Transverse colon (tissue), 4 donors: ENCODE results near the gene GPATCH3. TPM values are rescaled to one million over a fixed set of nuclear protein-coding genes. Genes with fewer than 3 reads are reported as not detected.
A peak's percentile ranks its signal among the peaks of the same experiment; 100 is the strongest.

Experiments
- DNase-seq: peaks from one replicate; pipeline ENCODE4 v3.0.0-alpha.2; 2019
- H3K27ac ChIP-seq, 4 donors: fragments of 200-600 bp; sonication (generic); 2 replicates each; pipeline ENCODE4 v1.5.1; 2016 to 2018; ENCODE audit warnings: inconsistent platforms in 4 of 4
- H3K27me3 ChIP-seq: fragments of 200-600 bp; sonication (generic); 2 replicates; pipeline ENCODE4 v1.5.1; 2017; ENCODE audit warnings: inconsistent platforms
- H3K36me3 ChIP-seq, 4 donors: fragments of 200-600 bp; sonication (generic); 2 replicates each; pipeline ENCODE4 v1.5.1; 2017 to 2019; ENCODE audit warnings: inconsistent platforms in 4 of 4
- H3K4me1 ChIP-seq, 4 donors: fragments of 200-600 bp; sonication (generic); 2 replicates each; pipeline ENCODE4 v1.5.1; 2017 to 2020; ENCODE audit warnings: inconsistent platforms in 4 of 4
- H3K4me3 ChIP-seq, 4 donors: fragments of 200-600 bp; sonication (generic); 1 replicate in 1 of 4; 2 replicates in 3 of 4; pipeline versions ENCODE4 v1.5.1 to v1.6.1; 2017 to 2019; ENCODE audit warnings: inconsistent platforms in 4 of 4
- H3K9me3 ChIP-seq, 2 donors: fragments of 200-600 bp; sonication (generic); 2 replicates each; pipeline ENCODE4 v1.5.1; 2017 to 2019; ENCODE audit warnings: inconsistent platforms in 2 of 2
- EP300 ChIP-seq: sonication (generic); formaldehyde crosslinking; IDR thresholded peaks from one replicate; pipeline ENCODE4 v1.6.1; 2017; ENCODE audit warnings: antibody characterized with exemption, low read depth
- POLR2A ChIP-seq: fragments of 450-650 bp; IDR thresholded peaks from one replicate; pipeline ENCODE4 v1.6.1; 2016; ENCODE audit warnings: antibody characterized with exemption, mild to moderate bottlenecking, moderate library complexity
- POLR2AphosphoS5 ChIP-seq, 3 donors: sonication (generic); formaldehyde crosslinking; IDR thresholded peaks; one replicate each; pipeline ENCODE4 v1.6.1; 2016; ENCODE audit warnings: antibody characterized with exemption in 3 of 3
- WGBS, 2 donors: methylation state at CpG; one replicate each; pipeline ENCODE4 v1.1.5; 2018; ENCODE audit warnings: low coverage in 1 of 2; 5-methylcytosine and 5-hydroxymethylcytosine counted together
- in situ Hi-C, 4 donors: fragments of 200-750 bp; cut with MboI; loops; one replicate each; pipeline versions ENCODE4 v1.15.0 to v1.15.1; 2017; ENCODE audit warnings: low sequenced_read_pairs in 3 of 4, low pct_ligation_motif_present in 1 of 4, low pct_unique_long_range_greater_than_20kb in 1 of 4
- intact Hi-C: fragments of 100-400 bp; cut with DNase I; formaldehyde crosslinking; loops from one replicate; pipeline ENCODE4 v1.15.1; 2023; ENCODE audit warnings: low total_unique reads
- total RNA-seq, 4 donors: library from RNA; depleted of rRNA; stranded (reverse); fragments of >200 nt; gene quantifications; one replicate each; pipeline ENCODE4 v1.1.0, GENCODE V29; 2016
- TF ChIP-seq, protein P1 (sequence below), 5 experiments: fragments of 200-600 bp in 3 of 5; fragments of 450-650 bp in 2 of 5; sonication (generic) in 3 of 5; IDR thresholded peaks; 1 replicate in 2 of 5; 2 replicates in 3 of 5; pipeline ENCODE4 v1.5.1; 2016 to 2017; ENCODE audit warnings: antibody characterized with exemption in 5 of 5, inconsistent platforms in 3 of 5, mild to moderate bottlenecking in 2 of 5, moderate library complexity in 1 of 5

GPATCH3 gene
- total RNA-seq, 4 donors from 2014 or later: 3.2 to 35.9 (median 10.7) TPM

GRCh38 chr1:26913754-26914619 is 13.7 kb upstream of the GPATCH3 start, which contains the start of gene NR0B2:
TSS of gene NR0B2 (minus strand) at chr1:26913975. CDS start at chr1:26913940, 35 bp downstream.
- intact Hi-C loops (no loop called here), in situ Hi-C loops (no loop called here)
- Histone ChIP-seq H3K4me1 (peaks cover 0 to 32% (median 26%) of the 10 kb centered on the region in 4 donors), H3K27ac (peak within 1 kb of the TSS; percentile 78 to 90 (median 82)), H3K36me3 (no peaks in the 10 kb centered on the region), H3K9me3 (no peaks in the 10 kb centered on the region), H3K27me3 (no peaks in the 10 kb centered on the region), H3K4me3 (no peak within 1 kb of the TSS)
- WGBS, 2 donors: 67 to 80% methylated on average over 4 to 15 of the region's 16 CpGs
- DNase-seq: peak; percentile 82
- TF ChIP-seq POLR2A: peak; percentile 33
- no peak for TF ChIP-seq EP300
- peak; percentile 12 to 57 (median 46) for TF ChIP-seq POLR2AphosphoS5 (IDR thresholded peaks at IDR 0.05)
- TF ChIP-seq, protein P1, sequence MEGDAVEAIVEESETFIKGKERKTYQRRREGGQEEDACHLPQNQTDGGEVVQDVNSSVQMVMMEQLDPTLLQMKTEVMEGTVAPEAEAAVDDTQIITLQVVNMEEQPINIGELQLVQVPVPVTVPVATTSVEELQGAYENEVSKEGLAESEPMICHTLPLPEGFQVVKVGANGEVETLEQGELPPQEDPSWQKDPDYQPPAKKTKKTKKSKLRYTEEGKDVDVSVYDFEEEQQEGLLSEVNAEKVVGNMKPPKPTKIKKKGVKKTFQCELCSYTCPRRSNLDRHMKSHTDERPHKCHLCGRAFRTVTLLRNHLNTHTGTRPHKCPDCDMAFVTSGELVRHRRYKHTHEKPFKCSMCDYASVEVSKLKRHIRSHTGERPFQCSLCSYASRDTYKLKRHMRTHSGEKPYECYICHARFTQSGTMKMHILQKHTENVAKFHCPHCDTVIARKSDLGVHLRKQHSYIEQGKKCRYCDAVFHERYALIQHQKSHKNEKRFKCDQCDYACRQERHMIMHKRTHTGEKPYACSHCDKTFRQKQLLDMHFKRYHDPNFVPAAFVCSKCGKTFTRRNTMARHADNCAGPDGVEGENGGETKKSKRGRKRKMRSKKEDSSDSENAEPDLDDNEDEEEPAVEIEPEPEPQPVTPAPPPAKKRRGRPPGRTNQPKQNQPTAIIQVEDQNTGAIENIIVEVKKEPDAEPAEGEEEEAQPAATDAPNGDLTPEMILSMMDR (IDR thresholded peaks at IDR 0.05): no peak

DNA sequence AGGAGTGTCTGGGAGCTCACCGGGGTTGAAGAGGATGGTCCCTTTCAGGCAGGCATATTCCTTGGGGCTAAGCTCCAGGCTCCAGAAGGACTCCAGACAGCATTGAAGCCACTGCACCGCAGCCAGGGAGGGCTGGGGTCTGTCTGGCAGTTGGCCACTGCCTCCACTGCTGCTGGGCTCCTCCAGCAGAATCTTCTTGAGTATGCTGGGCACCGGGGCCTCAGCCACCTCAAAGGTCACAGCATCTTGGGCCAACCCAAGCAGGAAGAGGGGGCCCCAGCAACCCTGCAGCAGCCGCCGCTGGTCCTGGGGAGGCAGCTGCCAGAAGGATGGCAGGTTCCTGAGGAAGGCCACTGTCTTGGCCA is 13.1 kb upstream of the GPATCH3 start:
- H3K9me3 ChIP-seq: no peaks in the 10 kb centered on the region
- no peaks in the 10 kb centered on the region for H3K36me3 ChIP-seq
- no peak for DNase-seq
- TF ChIP-seq POLR2A (no peak), EP300 (no peak), POLR2AphosphoS5 (IDR thresholded peaks at IDR 0.05) (no peak)
- TF ChIP-seq, protein P1 (IDR thresholded peaks at IDR 0.05): no peak
- H3K4me1 ChIP-seq: peaks cover 0 to 32% (median 26%) of the 10 kb centered on the region in 4 donors
- WGBS, 2 donors: 67 to 70% methylated on average over 1 to 4 of the region's 5 CpGs
- in situ Hi-C loops (no loop called here), intact Hi-C loops (no loop called here)
- H3K27ac ChIP-seq: peak overlapping the region; percentile 78 to 90 (median 82)
- no peak overlapping the region for H3K4me3 ChIP-seq
- H3K27me3 ChIP-seq: no peaks in the 10 kb centered on the region

- H3K4me1 ChIP-seq: peaks cover 0 to 32% (median 26%) of the 10 kb centered on the region in 4 donors
Measured at GRCh38 chr1:26912147-26912490, 11.9 kb upstream of the GPATCH3 start.

More at GRCh38 chr1:26912147-26912490, 11.9 kb upstream of the GPATCH3 start:
- in situ Hi-C loops (no loop called here), intact Hi-C loops (no loop called here)
- TF ChIP-seq, protein P1 (IDR thresholded peaks at IDR 0.05): no peak
- TF ChIP-seq POLR2AphosphoS5 (IDR thresholded peaks at IDR 0.05) (no peak), EP300 (no peak), POLR2A (no peak)
- Histone ChIP-seq H3K27ac (no peak overlapping the region), H3K9me3 (no peaks in the 10 kb centered on the region), H3K36me3 (no peaks in the 10 kb centered on the region), H3K27me3 (no peaks in the 10 kb centered on the region), H3K4me3 (no peak overlapping the region)
- WGBS, 2 donors: 20 to 55% methylated on average over 1 to 2 of the region's 2 CpGs
- no peak for DNase-seq
